AG10803 (cell line): Measurements from ENCODE around the gene CDK5RAP2.

Experiments used
- DNase-seq: peaks from one replicate; pipeline ENCODE4 v3.0.0; 2010; ENCODE audit warnings: low read depth
- H3K4me3 ChIP-seq: 2 replicates; pipeline ENCODE4 v1.5.1; 2011; ENCODE audit warnings: mild to moderate bottlenecking, low read length, control low read depth
- CTCF ChIP-seq: conservative IDR thresholded peaks from 2 replicates; pipeline ENCODE4 v1.5.1; 2011; ENCODE audit warnings: mild to moderate bottlenecking, low read length, control low read depth, inconsistent platforms

The CDK5RAP2 gene

GRCh38 chr9:120391691-120392090 lies 188.3 kb downstream of the CDK5RAP2 start:
- DNase-seq: no peak
- H3K4me3 ChIP-seq: no peak overlapping the region
- TF ChIP-seq CTCF: no peak

GRCh38 chr9:120390637-120391190 lies 189.3 kb downstream of the CDK5RAP2 start:
- TF ChIP-seq CTCF: no peak
- H3K4me3 ChIP-seq: no peak overlapping the region
- no peak for DNase-seq

GRCh38 chr9:120389867-120390266 lies 190.1 kb downstream of the CDK5RAP2 start:
- no peak for DNase-seq
- no peak overlapping the region for H3K4me3 ChIP-seq
- no peak for TF ChIP-seq CTCF

- DNase-seq: no peak
- no peak for TF ChIP-seq CTCF
- no peak overlapping the region for H3K4me3 ChIP-seq
Measured at GRCh38 chr9:120389300-120389699, 190.7 kb downstream of the CDK5RAP2 start.

- TF ChIP-seq CTCF: no peak
- no peak for DNase-seq
- H3K4me3 ChIP-seq: no peak overlapping the region
Measured at GRCh38 chr9:120388003-120388855, 191.7 kb downstream of the CDK5RAP2 start.

- no peak overlapping the region for H3K4me3 ChIP-seq
- no peak for DNase-seq
- no peak for TF ChIP-seq CTCF
Measured at GRCh38 chr9:120387257-120388002, 192.5 kb downstream of the CDK5RAP2 start.
